Lower leg skin (tissue), 3 donors: Measurements from ENCODE around the gene NOSTRIN.

Experiments
- CTCF ChIP-seq, 3 donors: fragments of 450-650 bp; IDR thresholded peaks; one replicate each; pipeline ENCODE4 v1.5.1; 2016; ENCODE audit warnings: antibody characterized with exemption in 3 of 3, mild to moderate bottlenecking in 3 of 3, moderate library complexity in 2 of 3
- POLR2A ChIP-seq, 2 donors: fragments of 450-650 bp; IDR thresholded peaks; one replicate each; pipeline ENCODE4 v1.6.1; 2016 to 2017; ENCODE audit warnings: antibody characterized with exemption in 2 of 2, mild to moderate bottlenecking in 1 of 2, moderate library complexity in 1 of 2

GRCh38 chr2:168907940-168908662 is 105.7 kb downstream of the NOSTRIN start:
- TF ChIP-seq CTCF (IDR thresholded peaks at IDR 0.05) = no peak
- no peak for TF ChIP-seq POLR2A (IDR thresholded peaks at IDR 0.05)
